GM21786 (cell line): ENCODE data around the gene ZNF266.

ENCODE experiments used
- ATAC-seq: cut with Tn5 transposase; IDR thresholded peaks from one replicate; pipeline ENCODE4 v1.9.1; 2021; ENCODE audit not compliant: unreplicated experiment

The ZNF266 gene

GRCh38 chr19:9435279-9436268 is at the start of gene ZNF266:
ZNF266 (minus strand) TSS chr19:9435573; CDS start chr19:9420089, 15,484 bp downstream.
- ATAC-seq: peak; percentile 87

- no peak for ATAC-seq
Measured at GRCh38 chr19:9485140-9485539, 49.8 kb upstream of the ZNF266 start.

GRCh38 chr19:9474975-9475374 is 39.6 kb upstream of the ZNF266 start:
- no peak for ATAC-seq

- ATAC-seq: no peak
Measured at GRCh38 chr19:9467161-9467560, 31.8 kb upstream of the ZNF266 start.

- ATAC-seq: no peak
Measured at GRCh38 chr19:9461938-9462337, 26.6 kb upstream of the ZNF266 start.

GRCh38 chr19:9456018-9456689 is 20.8 kb upstream of the ZNF266 start:
- no peak for ATAC-seq

GRCh38 chr19:9453953-9454352 is 18.6 kb upstream of the ZNF266 start:
- ATAC-seq: no peak

- ATAC-seq: no peak
Measured at GRCh38 chr19:9445037-9445436, 9.7 kb upstream of the ZNF266 start.

GRCh38 chr19:9436358-9436757 is 985 bp upstream of the ZNF266 start:
- ATAC-seq: no peak

- ATAC-seq: no peak
Measured at GRCh38 chr19:9431475-9431874, 3.9 kb downstream of the ZNF266 start.

- ATAC-seq: no peak
Measured at GRCh38 chr19:9430444-9430843, 4.9 kb downstream of the ZNF266 start.

- no peak for ATAC-seq
Measured at GRCh38 chr19:9427941-9428340, 7.4 kb downstream of the ZNF266 start.

- ATAC-seq: no peak
Measured at GRCh38 chr19:9413240-9413954, 22.0 kb downstream of the ZNF266 start.

- no peak for ATAC-seq
Measured at GRCh38 chr19:9407827-9408226, 27.5 kb downstream of the ZNF266 start.

- ATAC-seq: no peak
Measured at GRCh38 chr19:9406798-9407352, 28.5 kb downstream of the ZNF266 start.

GRCh38 chr19:9381361-9381785 is 54.0 kb downstream of the ZNF266 start:
- ATAC-seq: no peak

GRCh38 chr19:9370738-9371619 is 64.4 kb downstream of the ZNF266 start:
- ATAC-seq: no peak

- no peak for ATAC-seq
Measured at GRCh38 chr19:9362905-9363304, 72.5 kb downstream of the ZNF266 start, which contains the start of gene ZNF177. ZNF177 (plus strand) TSS chr19:9363013; CDS start chr19:9378312, 15,299 bp downstream.
